ENCODE measurements around the gene OSTF1.

Gene OSTF1, protein sequence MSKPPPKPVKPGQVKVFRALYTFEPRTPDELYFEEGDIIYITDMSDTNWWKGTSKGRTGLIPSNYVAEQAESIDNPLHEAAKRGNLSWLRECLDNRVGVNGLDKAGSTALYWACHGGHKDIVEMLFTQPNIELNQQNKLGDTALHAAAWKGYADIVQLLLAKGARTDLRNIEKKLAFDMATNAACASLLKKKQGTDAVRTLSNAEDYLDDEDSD

DNA sequence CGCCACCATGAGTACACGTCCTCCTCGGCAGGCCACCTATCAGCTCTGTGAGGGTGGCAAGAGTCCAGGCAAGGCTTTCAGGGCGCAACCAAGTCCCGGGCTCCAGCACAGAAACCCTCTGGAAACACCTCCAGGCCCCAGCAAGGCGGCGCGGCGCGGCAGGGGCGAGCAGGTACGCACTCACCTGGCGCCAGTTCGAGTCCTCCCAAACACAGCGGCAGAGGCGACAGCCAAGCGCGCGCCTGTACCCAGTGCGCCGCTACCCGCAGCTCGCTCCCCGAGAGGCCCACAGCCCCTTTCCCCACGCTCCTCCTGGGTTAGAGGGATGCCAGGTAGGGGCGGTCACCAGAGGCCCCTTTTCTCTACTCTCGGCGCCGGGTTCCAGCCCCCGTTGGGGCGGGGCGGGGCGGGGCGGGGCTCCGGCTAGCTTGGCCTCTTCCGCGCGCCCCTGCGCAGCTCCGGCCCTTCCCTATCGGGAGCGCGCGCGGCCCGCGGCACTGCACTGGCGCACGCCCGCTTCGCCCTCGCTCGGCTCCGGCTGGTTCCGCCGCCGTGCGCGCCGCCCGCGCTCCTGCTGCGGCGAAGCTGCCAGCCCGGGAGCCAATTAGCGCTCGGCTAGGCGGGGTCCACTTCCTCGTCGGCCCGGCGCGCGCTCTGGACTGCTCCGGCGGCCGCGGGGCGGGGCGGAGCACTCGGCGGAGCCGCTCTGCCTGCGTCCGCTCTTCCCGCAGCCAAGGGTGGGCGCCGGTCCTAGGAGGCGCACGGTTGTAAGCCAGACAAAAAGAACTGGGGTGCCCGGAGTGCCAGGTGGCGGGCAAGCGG, at the start of gene OSTF1, which contains the start of gene NMRK1:
OSTF1 (plus strand) TSS at position 691 of the 822 bp plus-strand sequence. CDS start 179 bp downstream, outside the sequence.
NMRK1 (minus strand) TSS at position 332 of the 822 bp plus-strand sequence. CDS start 5,040 bp downstream, outside the sequence.
- TF ChIP-seq GATA1 (IDR thresholded peaks at IDR 0.05; ENCODE audit: low read depth, low read length) (no peak), POLR2A (IDR thresholded peaks at IDR 0.05; ENCODE audit: low read length) (peak; percentile 74)
- DNase-seq = peak; percentile 95 to 96

DNA sequence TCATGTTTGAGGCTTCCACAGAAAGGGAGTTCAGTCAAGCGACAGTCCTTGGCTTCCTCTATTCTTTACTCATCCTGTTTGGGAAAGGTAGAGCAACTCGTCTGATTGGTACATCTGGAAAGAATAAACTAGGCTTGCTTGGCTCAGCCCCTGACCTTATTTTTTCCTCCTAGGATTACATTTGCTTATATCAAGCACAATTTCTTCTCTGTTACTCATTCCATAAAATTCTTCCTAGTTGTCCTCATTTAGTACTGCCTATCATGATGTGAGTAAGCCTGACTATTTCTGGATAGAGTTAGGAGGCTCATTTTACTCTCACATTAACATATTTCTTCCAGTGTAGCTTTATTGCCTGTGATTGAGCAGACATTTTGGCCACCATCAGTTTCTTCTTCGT, 49.3 kb upstream of the OSTF1 start:
- TF ChIP-seq POLR2A (IDR thresholded peaks at IDR 0.05; ENCODE audit: low read length) = no peak
- TF ChIP-seq GATA1 (IDR thresholded peaks at IDR 0.05; ENCODE audit: low read depth, low read length) = no peak
- no peak for DNase-seq

DNA sequence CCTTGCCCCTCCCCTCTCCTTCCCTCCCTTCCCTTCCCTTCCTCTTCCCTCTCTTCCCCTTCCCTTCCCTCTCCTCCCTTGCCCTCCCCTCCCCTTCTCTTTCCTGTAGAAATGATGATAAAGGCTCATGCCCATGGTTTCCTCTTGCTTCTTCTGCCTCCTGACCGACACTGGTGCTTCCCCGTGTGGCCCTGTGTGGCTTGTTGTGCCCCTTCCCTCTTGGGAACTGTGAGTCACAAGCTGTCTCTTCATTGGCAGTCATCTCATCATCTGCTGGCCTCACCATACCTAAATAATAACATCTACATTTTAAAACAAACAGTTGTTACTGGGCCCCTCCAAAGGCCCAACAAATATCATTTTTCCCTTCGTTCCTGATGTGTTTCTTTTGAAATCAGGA, 48.5 kb upstream of the OSTF1 start:
- DNase-seq = no peak
- TF ChIP-seq POLR2A (IDR thresholded peaks at IDR 0.05; ENCODE audit: low read length) = no peak
- TF ChIP-seq GATA1 (IDR thresholded peaks at IDR 0.05; ENCODE audit: low read depth, low read length) = no peak

DNA sequence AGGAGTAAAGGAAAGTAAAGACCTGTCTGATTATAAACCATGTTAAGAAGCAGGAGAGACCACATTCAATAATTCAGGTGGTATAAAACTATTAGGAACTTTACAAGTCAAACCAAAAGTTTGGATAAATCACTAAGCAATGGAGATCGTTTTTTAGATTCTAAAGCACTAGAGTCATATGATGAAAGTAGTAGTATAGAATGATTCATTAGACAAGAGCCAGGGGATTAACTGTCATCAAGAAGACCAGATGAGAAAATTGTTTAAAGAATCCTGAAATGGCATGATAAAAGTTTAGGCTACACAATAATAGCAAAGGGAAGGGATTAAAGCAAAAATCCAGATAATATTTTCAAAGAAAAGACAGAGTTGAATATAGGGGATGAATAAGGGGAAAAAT, 47.3 kb upstream of the OSTF1 start:
- TF ChIP-seq GATA1 (IDR thresholded peaks at IDR 0.05; ENCODE audit: low read depth, low read length) = no peak
- TF ChIP-seq POLR2A (IDR thresholded peaks at IDR 0.05; ENCODE audit: low read length) = no peak
- DNase-seq = no peak

DNA sequence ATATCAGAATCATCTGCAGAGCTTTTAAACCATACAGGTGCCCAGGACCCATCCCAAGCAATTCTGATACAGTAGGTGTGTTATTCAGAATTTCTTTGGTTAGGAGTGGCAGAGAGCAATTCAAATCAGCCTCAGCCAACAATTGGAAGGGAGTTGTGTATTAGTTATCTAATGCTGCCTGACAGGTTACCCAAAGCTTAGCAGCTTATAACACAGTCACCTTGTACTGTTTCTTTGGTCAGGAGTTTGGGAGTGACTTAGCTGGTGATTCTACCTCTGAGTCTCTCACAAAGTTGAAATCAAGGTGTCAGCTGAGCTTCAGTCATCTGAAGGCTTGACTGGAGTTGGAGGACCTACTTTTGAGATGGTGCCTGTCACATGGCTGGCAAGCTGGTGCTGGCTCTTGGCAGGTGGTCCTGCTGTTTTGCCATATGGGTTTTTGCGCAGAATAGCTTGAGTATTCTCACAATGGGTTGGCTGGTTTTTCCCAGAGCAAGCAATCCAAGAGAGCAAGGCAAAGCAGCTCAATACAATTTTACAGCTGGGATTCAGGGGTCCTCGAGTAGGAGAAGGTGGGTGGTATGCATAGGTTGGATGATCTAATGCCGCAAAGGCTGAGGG, 41.5 kb upstream of the OSTF1 start:
- TF ChIP-seq POLR2A (IDR thresholded peaks at IDR 0.05; ENCODE audit: low read length) (no peak), GATA1 (IDR thresholded peaks at IDR 0.05; ENCODE audit: low read depth, low read length) (no peak)
- DNase-seq = no peak

DNA sequence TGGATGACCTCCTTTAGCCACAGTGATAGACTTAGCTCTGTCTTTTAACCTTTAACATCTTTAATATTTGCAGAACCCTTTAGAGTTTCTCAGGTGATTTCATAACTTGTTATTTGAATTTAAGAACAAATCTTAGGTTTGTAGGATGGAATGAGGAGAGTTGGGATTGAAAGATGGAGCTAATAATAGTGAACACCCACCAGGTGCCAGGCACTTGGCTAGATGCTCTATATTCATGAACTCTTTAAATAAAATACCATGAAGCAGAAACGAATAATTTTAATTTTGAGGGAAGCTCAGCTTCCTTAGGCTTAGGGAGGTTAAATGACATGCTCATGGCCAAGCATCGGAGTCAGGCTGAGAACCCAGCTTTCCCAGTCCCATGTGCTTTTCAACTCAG, 40.8 kb upstream of the OSTF1 start:
- DNase-seq = no peak
- no peak for TF ChIP-seq GATA1 (IDR thresholded peaks at IDR 0.05; ENCODE audit: low read depth, low read length)
- no peak for TF ChIP-seq POLR2A (IDR thresholded peaks at IDR 0.05; ENCODE audit: low read length)

DNA sequence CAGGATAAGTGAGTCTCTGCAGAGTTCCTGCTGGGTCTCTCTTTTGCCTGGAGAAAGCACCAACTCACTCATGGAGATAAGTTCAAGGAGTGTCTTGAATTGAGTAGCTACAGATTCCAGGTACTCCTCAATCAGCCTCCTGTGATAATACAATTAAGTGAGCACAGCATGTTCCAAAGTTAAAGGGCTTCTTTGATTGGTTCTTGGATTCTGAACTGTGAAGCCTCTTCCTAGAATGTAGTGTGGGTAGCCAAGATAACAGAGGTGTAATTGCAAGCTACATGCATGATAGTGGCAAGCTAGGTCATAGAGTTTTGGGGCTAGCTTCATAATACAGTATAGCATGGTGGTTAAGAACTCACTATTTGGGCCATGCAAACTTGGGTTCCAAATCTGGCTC, 37.0 kb upstream of the OSTF1 start:
- DNase-seq = peak; percentile 70 to 87
- TF ChIP-seq GATA1 (IDR thresholded peaks at IDR 0.05; ENCODE audit: low read depth, low read length) (no peak), POLR2A (IDR thresholded peaks at IDR 0.05; ENCODE audit: low read length) (peak; percentile 61)

DNA sequence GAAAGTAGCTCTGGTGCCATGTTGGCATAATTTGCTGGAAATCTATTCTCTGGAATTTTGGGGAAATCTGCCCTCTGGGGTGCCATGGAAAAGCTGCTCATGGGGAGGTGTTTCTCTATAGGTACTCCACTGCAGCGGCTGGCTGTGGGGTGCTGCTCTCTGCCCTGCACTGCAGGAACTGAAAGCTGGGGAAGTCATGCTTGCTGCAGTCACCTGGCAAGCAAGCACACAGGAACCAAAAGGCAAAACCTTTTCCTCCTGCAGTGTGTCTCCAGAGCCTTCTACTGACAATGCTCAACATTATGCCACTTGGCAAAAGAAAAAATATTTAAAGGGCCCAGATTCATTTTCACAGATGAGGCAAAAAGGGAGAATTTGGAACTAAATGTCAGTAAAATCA, 34.4 kb upstream of the OSTF1 start:
- DNase-seq = no peak
- TF ChIP-seq POLR2A (IDR thresholded peaks at IDR 0.05; ENCODE audit: low read length) = no peak
- no peak for TF ChIP-seq GATA1 (IDR thresholded peaks at IDR 0.05; ENCODE audit: low read depth, low read length)

DNA sequence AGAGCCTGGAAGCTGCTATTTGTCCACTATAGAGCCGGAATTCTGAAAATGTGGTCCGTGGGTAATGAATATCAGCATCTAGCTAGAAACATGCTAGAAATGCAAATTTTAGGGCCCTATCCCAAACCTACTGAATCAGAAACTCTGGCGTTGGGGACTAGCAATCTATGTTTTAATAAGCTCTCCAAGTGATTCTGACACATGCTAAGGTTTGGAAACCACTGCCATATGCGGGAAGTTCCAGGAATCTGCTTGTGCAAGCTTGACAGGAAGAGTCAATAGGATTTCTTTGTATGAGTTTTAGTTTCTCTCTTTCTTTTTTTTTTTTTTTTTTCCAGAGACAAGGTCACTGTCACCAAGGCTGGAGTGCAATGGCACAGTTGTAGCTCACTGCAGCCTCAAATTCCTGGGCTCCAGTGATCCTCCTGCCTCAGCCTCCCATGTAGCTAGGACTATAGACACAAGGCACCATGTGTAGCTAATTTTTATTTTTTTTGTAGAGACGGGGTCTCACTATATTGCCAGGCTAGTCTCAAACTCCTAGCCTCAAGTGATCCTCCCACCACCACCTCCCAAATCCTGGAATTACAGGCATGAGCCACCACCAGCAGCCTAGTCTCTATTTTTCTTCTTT, 33.8 kb upstream of the OSTF1 start:
- no peak for DNase-seq
- TF ChIP-seq POLR2A (IDR thresholded peaks at IDR 0.05; ENCODE audit: low read length) (no peak), GATA1 (IDR thresholded peaks at IDR 0.05; ENCODE audit: low read depth, low read length) (no peak)

DNA sequence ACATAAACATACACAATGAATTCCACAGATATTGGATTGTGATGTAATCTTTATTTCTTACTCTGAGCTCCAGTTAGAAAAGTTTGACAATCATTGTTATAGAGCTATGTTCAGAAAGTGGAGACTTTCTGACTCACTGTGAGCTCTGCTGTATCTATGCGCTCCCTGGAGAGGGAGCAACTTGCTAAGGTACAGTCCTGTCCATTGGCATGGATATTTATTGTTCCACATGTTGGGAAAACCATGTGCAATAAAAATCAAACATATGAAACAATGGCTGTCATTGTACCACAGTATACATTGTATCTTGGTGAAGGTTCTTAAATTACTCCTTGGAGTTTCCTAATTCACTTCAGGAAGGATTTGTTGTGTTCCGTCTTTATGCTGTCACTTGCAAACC, 27.1 kb upstream of the OSTF1 start:
- no peak for DNase-seq
- TF ChIP-seq GATA1 (IDR thresholded peaks at IDR 0.05; ENCODE audit: low read depth, low read length) (no peak), POLR2A (IDR thresholded peaks at IDR 0.05; ENCODE audit: low read length) (no peak)

DNA sequence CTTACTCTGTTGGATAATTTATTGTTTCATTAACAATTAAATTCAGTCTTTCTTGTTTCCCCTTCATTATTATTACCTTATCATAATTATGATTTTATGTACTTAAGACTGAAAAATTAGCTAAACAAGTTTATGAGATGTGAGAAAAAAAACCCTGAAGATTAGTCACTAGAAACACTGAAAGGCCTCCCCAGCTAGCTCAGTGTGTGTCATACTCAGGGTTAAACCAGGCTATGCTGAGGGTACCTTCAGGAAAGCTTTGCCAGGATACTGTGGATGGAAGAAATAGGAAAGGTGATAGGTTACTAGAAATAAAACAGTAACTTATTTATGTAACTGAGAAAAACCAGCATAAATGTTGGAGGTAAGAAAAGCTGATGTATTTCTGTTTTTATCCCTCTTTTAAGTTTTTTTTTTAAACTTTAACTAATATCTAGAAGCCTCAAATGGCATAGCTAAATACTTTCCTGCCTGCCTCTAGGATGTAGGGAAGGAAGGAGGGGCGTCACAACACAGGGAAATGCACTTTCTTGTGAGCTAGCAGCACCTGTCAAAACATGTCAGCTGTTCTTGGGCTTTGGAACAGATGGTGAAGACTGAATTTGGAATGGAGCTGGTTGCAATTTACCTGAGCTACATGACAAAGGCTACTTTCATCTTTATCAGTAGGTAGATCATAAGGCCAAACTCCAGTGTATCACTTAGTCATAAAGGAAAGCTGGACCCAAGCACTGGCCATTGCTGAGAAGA, 24.6 kb upstream of the OSTF1 start:
- no peak for DNase-seq
- no peak for TF ChIP-seq GATA1 (IDR thresholded peaks at IDR 0.05; ENCODE audit: low read depth, low read length)
- TF ChIP-seq POLR2A (IDR thresholded peaks at IDR 0.05; ENCODE audit: low read length) = no peak

DNA sequence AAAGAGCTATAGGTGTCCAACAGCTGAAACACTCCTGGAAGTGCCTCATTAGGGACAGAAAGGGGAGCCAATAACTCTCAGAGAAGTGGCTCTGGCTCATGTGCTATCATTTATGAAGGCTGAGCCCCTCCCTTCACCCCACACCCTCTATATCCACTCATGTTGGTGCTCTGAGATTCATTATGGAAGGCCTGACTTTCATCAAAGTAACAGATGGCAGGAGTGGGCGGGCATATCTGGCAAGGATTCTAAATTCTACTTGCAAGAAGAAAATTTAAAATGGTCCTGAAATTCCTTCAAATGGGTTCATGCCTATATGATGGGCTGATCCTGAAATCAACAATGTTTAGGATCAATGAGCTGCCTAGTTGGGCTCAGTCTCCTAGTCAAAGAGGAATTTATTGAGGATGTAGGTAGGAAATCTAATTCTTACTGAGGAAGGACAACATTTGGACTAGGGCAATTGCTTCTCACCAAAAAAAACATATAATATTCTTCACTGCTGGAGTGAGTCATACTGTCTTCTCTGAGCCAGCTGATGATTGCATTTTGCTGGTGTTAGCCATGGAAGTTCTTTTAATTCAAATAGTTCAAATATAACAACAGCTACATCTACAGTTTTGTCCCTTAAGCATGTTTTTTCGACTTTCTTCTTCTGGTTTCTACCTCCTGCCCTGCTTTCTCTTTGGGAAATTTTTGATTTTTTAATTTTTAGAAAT, 23.8 kb upstream of the OSTF1 start:
- TF ChIP-seq GATA1 (IDR thresholded peaks at IDR 0.05; ENCODE audit: low read depth, low read length) = no peak
- no peak for TF ChIP-seq POLR2A (IDR thresholded peaks at IDR 0.05; ENCODE audit: low read length)
- no peak for DNase-seq

DNA sequence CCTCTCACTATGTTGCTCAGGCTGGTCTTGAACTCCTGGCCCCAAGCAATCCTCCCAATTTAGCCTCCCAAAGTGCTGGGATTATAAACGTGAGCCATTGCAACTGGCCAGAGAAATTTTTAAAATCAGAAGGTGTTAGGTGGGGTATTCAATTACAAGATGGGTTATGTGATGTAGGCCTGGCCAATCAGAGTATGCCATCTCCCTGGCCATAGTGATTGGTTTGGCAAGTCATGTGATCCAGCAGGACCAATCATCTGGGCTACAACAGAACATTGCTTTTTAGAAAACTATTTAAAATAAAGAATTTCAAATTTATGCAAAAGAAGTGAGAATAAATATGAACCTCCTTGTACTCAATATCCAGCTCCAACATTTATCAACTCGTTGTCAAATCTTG, 22.8 kb upstream of the OSTF1 start:
- TF ChIP-seq GATA1 (IDR thresholded peaks at IDR 0.05; ENCODE audit: low read depth, low read length) = no peak
- no peak for TF ChIP-seq POLR2A (IDR thresholded peaks at IDR 0.05; ENCODE audit: low read length)

More for the DNA sequence above, 22.8 kb upstream of the OSTF1 start:
- DNase-seq = no peak

All from erythroblast (primary cell).